Measurements from ENCODE around the gene PTCSC3.

GRCh38 chr14:36224176-36224575 lies 47.7 kb upstream of the PTCSC3 start:
- TF ChIP-seq, protein P1, sequence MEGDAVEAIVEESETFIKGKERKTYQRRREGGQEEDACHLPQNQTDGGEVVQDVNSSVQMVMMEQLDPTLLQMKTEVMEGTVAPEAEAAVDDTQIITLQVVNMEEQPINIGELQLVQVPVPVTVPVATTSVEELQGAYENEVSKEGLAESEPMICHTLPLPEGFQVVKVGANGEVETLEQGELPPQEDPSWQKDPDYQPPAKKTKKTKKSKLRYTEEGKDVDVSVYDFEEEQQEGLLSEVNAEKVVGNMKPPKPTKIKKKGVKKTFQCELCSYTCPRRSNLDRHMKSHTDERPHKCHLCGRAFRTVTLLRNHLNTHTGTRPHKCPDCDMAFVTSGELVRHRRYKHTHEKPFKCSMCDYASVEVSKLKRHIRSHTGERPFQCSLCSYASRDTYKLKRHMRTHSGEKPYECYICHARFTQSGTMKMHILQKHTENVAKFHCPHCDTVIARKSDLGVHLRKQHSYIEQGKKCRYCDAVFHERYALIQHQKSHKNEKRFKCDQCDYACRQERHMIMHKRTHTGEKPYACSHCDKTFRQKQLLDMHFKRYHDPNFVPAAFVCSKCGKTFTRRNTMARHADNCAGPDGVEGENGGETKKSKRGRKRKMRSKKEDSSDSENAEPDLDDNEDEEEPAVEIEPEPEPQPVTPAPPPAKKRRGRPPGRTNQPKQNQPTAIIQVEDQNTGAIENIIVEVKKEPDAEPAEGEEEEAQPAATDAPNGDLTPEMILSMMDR (conservative IDR thresholded peaks at IDR 0.05; ENCODE audit: low read depth, low read length) = no peak
- no peak for TF ChIP-seq EZH2phosphoT487 (IDR thresholded peaks at IDR 0.05; ENCODE audit: borderline replicate concordance, low read length)
